NCI-H345 treated with DMSO at 0.1 percent for 48 hours (cell line): Measurements from ENCODE around the gene ZBTB20.
"Not testable (repeated sequence)": the region's sequence is repeated elsewhere in the genome, so short reads cannot be mapped to it uniquely, and the experiment has no call there.

Source experiments
- DNase-seq: peaks from one replicate; lab custom pipeline; 2025; ENCODE audit not compliant: unreplicated experiment; lab: John Stamatoyannopoulos, UW

Gene ZBTB20

DNA sequence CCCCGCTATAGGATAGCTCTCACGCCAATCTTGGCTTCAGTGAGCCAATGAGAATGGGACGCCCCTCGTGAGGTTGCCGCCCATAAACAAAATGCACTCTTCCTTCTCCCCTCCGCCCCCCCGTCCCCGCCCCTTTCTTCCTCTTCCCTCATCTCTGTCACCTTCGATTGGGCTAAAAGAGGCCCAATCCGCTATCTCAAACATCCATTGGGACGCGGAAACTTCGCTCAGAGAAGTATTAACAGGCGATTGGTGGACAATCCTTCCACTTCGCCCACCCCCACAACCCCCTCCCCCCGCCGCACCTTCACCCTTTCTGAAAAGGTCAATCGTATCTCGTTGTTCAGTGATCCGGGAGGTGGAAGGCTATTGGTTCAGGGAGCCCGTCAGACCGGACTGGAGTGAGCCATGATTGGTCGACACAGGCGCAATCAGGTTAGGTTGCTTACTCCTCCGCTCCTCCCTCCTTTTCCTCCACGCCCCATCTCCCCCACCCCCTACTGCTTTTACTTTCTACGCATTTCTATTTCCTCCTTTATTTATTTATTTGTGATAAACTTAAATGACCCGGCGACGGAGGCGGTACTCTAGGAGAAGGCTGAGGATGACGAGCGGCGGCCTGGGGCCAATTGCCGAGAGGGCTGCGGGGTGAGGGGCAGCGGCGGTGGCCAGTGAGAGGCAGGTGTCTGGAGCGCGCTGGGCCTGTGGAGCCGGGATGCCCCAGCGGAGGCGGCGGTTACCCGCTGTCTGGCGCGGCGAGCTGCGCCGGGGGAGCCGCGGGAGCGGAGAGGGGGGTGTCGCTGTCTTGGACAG, 447 bp upstream of the ZBTB20 start:
- peak; percentile 95 for DNase-seq

DNA sequence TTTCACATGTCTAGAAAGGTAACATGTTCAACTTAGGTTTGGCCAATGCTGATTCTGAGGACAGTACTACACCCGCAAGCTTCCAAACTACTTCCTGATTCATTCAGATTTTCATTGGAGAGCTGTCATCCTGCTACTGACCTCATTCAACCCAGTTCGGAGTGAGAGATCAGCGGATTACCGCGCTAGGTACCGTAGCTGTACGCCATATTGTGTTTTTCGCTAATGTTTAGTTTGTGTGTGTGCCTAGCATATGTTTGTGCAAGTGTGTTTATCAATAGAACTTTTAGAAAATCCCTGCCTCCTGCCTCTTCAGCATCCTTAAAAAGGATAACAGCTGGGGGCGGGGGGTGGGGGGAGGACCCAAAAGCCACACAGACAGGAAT, 1.1 kb downstream of the ZBTB20 start:
- no peak for DNase-seq

DNA sequence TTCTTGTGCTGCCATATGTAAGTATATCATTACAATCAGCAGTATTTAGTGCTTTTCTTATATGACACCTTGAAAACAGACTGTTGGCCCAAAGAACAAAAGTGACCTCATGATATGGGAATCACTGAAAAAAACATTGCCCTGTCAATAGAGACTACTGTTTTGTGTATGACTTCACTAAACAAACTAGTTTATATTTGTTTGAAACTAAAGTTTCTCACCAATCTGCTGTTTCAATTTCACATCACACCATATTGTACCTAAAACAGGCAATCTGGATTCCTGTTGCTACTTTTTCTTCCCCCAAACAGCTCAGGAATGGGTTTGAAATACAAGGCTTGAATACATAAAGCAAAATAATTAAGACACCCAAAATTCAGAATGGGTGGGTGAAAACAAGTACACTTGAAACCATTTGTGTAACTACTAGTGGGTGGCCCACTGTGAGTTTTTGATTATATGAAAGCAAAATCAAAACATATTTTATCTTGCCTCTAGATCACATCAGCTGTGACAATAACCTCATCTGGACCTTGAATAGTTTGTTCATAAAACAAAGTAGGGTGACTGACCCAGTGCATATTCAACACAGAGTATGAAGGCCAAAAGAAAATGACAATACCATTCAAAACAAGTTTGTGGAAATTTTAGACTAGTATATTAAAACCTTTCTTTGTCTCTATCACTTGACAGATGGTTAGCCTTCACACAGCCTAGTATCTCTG, 5.9 kb downstream of the ZBTB20 start:
- DNase-seq = no peak

DNA sequence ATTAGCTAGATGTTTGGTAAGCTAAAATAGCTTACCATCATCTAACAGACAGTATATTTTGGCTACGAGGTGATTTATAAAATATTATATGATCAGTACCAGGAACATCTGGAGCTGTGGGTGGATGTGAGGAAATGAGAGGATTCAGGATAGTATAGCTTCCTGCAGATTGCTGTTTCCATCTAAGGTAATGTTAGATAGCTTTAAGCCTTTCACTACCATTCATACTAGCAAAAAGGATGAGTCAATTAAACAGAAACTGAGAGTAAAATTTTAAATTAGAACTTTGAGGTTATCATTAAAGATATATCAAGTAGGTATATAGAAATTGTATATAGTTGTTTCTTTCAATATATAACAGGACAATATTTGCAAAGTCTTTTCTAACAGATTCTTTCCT, 8.0 kb downstream of the ZBTB20 start:
- DNase-seq = no peak

DNA sequence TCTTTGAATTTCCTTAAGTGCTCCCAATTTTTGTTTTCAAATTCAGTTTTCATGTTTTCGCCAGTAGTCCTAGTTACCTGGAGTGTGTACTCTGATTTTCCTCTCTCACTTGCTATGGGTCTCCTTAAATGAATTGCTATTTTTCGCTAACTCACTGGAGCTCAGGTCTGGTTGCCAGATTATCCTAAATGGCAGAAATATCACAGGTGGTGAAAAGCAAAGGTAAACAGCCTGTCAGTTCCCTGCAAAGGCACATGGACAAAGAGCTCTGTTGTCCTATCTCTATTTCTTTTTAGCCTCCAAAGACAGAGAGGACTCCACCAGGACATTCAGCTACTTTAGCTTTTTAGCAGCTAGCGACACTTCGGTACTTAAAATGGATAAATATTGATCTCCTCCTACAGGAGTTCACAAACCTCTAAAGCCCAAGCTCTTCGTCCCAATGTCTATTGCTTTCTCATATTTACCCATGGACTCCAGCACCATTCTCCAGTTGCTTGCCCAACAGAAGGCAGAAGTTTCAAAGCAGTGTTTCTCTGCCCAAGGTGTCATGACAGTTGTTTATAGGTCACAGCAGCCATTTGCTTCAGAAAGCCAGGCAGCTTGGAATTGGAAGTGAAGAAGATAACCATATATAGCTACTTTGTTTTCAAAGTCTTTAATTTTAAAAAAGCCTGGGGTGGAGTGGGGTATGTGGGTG, 12.3 kb downstream of the ZBTB20 start:
- no peak for DNase-seq

DNA sequence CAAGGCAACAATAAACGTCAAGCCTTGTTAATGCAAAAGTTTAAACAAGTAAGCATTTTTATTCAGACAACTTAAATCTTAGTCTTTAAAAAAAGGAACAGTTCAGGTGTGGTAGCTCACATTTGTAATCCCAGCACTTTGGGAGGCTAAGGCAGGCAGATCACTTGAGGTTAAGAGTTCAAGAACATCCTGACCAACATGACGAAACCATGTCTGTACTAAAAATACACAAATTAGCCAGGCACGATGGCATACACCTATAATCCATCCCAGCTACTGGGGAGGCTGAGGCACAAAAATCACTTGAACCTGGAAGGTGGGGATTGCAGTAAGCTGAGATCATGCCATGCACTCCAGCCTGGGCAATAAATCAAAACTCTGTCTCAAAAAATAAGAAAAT, 19.9 kb downstream of the ZBTB20 start:
- no peak for DNase-seq

DNA sequence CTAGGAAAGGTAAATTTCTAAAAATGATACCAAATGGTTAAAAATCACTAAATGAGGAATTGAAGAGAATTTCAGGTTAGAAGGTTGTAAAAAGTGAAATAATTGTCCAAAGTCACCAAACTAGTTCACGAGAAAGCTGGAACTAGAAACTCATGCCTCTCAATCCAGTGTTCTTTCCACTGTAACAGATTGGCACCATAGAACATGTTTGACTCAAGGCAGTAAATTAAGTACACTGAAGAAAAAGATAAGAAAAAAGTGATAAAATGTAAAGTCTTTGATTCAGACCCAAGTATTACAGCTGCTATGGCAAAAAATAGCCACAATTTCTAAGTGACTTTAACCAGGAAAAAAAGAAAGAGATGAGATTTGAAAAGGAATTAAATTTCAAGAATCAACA, 26.5 kb downstream of the ZBTB20 start:
- no peak for DNase-seq

DNA sequence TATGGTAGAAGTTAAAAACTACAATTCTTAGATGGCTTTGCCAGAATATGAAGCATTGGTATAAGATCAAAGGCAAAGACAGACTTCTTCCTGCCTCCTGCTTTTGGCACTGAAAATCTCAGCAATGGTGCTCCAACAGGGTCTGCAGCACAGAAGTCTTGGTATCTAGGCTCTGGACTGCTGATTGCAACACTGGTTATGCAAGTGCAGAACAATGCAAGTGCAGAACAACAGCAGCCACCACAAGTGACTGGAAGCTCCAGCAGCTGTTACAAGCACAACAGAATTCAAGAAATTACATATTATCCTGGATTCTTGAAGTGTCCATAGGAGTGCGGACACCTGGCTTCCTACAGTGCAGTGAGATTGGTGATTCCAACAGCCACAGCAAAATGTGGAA, 33.7 kb downstream of the ZBTB20 start:
- DNase-seq = no peak

DNA sequence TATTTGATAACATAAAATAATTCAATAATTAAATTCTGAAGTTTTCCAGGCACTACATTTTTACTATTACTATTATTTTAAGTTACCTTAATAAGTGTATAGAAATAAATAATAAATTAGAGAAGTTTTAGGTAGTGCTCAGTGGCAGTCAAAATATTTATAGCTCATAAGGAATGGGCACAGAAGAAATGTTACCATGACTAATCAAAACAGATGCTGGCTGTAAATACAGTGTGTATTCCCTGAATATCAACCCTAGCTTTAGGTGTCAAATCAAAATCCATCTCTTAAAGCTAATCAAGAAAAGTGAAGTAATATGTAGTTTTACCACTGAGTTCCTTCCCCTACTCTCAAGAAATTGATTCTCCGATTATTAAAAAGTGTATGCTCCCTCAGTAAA, 35.5 kb downstream of the ZBTB20 start:
- no peak for DNase-seq

DNA sequence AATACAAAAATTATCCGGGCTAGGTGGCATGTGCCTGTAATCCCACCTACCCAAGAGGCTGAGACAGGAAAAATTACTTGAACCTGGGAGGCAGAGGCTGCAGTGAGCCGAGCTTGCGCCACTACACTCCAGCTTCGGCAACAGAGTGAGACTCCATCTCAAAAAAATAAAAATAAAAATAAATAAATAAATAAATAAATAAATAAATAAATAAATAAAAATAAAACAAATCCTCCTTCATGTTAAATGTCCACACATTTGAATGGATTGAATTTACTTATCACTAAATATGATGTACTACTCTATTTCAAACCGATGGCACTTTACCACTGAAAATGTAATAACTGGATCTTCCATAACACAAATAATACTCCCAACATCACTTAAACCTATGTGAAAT, 36.3 kb downstream of the ZBTB20 start:
- DNase-seq = no peak

DNA sequence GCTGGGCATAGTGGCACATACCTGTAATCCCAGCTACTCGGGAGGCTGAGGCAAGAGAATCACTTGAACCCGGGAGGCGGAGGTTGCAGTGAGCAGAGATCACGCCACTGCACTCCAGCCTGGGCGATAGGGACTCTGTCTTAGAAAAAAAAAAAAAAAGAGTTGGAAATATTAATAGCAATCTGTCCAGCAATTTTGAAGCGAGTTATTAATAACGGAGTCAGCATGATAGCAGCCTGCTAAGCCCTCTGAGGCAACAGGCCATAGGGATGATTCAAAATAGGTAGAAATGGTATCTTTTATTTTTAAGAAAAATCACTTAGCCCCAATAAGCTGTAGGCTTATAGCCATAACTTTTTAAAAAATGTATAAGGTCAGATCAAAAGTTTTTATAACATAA, 37.0 kb downstream of the ZBTB20 start:
- not testable (repeated sequence) for DNase-seq

DNA sequence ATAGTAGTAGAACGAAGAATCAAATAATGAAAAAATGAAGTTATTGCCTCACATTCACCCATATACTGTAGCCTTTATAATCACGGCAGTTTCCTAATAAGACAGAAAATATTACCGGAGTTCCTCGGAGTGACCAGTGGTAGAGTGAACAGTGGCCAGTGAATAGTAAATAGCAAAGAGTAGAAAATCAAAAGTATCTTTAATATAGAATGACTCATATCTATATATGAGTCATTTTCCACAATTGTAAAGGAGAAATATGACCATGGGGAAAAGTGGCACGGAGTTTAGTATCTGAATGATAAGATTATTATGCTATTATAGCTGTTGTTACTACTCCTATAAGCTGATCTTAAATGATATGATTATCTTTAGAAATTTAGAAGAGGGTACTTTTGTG, 38.5 kb downstream of the ZBTB20 start:
- DNase-seq = no peak

DNA sequence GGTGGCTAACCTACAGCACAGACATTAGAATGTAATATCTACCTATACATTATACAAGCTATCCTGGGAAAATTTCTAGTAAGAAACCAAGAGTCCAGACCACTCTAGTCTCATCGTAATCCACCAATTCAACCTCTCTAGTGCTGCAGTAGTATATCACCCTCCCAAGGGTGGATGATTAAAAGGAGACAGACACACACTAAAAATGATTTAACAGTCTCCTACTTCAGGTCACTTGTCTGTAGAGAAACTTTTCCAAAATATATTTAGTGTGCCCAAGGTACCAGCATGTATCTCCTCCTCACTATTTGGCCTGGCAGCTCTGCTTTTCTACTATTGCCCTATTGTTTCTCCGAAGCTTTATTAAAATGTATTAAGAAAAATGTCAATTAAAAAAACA, 45.0 kb downstream of the ZBTB20 start:
- no peak for DNase-seq

DNA sequence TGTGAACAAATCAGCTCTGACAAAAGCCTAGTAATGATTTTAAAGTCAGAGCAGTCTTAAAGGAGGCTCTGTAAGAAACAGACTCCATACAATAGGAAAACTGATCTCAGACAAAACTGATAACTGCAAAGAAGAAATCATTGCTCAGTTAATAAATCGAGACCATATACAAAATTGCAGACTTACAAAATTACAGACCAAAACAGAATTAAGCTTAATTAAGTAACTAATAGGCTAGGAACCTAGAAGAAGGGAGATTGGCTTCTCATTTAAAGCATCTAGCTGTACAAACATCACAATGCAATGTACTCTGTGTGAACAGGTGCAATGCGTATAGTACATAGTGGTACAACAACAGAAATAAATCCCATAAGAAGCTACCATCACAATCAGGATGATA, 46.3 kb downstream of the ZBTB20 start:
- DNase-seq = no peak

DNA sequence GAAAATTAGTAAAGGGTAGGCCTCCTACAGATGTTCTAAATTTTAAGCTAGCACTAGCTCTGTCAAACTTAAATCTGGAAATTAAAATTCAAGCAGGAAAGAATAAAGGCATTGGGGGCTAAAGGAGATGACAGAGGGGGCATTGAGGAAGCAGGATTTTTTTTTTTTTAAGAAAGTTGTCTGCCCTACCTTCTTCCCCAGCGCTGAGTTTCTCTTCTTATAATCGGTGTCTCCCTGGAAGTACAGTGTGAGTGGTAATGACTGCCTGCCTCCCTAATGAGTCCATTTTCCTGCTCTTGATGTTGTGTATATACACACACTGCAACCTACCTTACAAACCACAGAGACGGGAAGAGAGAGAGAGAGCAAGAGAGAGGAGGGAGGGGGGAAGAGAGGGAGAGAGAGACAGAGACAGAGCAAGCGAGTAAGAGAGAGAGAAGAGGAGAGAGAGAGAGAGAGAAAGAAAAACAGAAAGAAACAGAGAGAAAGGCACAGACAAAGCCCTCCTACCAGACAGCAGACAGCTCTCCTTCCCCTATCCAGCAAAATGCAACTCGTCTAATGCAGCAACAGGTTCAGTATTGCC, 47.0 kb downstream of the ZBTB20 start:
- DNase-seq = no peak

DNA sequence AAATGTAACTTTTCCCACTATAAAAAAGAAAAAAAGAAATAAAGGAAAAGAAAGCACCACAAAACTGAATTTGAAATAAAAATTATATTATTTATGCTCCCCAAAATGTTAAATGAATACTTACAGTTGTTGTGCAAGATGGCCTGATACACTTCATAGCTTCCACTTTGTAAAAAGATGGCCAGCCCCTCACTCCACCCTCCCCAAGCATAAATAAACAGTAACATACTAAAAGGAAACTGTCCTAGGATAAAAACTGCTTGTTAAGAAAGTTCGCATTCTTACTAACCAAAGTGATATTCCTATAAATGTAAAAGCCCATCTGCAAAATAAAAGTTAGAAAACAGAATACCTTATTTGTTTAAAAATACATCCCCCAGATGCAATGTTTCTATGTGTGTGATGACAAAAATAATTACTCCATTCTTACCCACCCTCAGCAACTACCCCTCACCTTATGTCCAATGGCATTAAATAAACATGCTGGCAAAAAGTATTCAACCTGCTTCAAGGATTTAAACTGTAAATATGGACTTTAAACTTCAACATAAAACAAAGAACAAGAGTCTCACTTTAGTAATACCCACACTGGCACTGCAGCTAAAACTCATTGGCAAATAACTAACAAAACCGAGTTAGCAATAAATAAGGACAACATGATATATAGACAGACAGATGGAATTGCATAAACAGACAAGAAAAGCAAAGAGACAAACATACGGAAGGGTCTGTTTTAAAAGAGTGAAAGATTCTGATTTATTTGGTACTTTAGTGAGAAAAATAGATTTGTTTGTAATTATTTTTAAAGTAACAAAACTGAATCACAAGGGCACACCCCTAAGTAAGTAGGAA, 47.7 kb downstream of the ZBTB20 start:
- no peak for DNase-seq

DNA sequence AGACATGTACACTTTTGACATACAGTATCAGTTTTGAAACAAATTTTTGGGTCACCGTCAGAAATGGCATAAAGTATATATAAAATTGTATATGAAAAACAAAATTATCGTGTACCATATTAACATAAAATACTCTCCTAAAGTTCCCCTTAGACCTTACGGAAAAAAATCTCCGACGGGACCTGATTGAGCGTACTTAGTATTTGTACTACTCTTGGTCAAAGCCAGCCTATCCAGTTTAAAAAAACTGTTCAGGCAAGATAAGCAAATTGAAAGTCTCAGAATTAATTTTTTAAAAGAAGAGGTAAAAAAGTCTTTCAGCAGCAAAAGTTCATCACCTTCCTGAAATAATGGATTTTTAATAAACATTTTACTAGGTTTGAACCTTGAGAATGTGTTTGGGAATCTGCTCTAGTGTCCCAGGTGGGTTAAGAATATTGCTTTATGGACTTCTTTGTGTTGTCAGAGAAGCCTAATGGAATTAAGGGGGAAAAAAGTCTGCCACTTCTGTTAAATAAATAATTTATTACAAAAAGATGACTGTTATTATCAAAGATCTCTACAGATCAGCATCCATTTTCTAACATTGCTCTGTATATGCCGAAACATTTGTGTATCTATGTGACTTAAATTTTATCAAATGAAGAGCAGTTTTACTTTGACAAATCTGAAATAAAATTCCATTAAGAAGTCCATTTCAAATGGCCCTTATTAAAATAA, 48.6 kb downstream of the ZBTB20 start:
- DNase-seq = no peak

DNA sequence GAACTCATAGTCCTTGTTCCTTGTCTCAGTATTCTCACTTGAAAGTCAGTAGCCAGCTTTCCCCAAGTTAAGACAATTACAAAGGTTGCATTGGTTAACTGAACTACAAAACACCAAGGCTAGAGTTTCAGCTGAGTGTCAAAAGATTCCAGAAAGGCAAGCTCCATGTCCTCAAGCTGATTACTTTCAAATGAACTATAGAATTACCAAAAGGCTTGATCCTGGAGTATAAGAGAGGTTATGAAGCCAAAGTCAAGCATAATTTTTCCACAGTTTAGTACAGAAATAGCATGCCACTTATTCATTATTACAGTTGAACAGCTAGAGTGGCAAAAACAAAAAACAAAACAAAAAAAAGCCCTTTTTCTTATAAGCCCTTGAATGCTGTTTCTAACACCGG, 51.9 kb downstream of the ZBTB20 start:
- DNase-seq = no peak

DNA sequence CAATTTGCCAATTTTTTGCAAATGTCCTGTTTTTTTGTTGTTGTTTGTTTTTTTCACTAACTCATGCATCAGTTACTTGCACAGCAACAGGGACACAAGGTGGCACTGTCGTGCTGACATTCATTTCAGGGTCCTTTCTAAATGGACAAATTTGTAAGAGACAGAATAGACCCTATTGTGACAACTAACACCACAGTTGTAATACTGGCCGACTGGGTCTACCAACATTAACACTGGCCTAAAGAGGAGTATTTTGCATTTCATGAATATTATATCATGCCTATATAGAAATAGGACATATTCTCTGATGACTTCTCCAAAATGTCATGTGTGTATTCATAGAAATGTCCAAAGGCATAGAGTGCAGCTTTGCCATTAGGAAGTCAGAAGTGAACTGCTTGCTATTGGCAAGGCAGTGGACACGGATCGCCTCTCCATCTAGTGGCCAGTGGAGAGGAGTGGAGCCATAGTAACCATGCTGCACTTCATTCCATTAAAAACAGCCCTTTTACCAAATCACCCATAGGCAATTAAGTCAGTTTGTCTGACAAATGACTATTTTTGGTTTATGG, 54.8 kb downstream of the ZBTB20 start:
- DNase-seq = no peak

DNA sequence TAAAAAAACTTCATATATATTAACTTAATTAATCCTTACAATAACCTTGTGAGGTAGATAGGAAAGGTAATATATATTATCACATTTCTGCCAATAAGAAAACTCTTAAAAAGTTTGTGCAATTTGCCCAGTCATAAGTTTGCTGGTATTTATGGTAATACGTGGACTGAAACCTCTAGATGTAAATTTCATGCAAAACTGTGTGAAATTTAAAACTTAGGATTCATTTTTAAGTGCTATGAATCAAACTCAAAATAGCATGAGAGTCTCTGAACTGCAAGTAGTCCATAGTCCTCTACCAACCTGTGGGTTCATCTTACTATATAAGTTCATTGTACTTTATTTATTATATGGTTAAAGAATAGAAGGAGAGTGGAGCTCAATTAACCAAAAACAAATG, 56.4 kb downstream of the ZBTB20 start:
- DNase-seq = no peak
